HepG2 (cell line): ENCODE measurements around the gene CRADD.

Experiments used
- CBX5 ChIP-seq: sonication (generic); formaldehyde crosslinking; IDR thresholded peaks from 2 replicates; pipeline ENCODE4 v1.4.0; 2020; ENCODE audit warnings: missing genetic modification reagents, borderline replicate concordance
- KDM5A ChIP-seq: fragments of 200-600 bp; sonication (generic); IDR thresholded peaks from 2 replicates; pipeline ENCODE4 v1.7.0; 2018; ENCODE audit warnings: antibody characterized with exemption, mild to moderate bottlenecking, low read length, borderline replicate concordance
- SP2 ChIP-seq: sonication (generic); formaldehyde crosslinking; IDR thresholded peaks from 2 replicates; pipeline ENCODE4 v1.5.1; 2020; ENCODE audit warnings: mild to moderate bottlenecking, missing genetic modification reagents
- TCF7L2 ChIP-seq: IDR thresholded peaks from 2 replicates; pipeline ENCODE4 v1.6.1; 2011; ENCODE audit warnings: mild to moderate bottlenecking, low read depth, low read length, moderate library complexity
- YY1 ChIP-seq: IDR thresholded peaks from 2 replicates; pipeline ENCODE4 v1.6.1; 2011; ENCODE audit warnings: low read length, low read depth, moderate library complexity, mild to moderate bottlenecking; ENCODE audit not compliant: insufficient read depth, insufficient replicate concordance
- ZNF121 ChIP-seq: sonication (generic); formaldehyde crosslinking; IDR thresholded peaks from 2 replicates; pipeline ENCODE4 v1.5.0; 2020; ENCODE audit warnings: mild to moderate bottlenecking, missing genetic modification reagents
- ZNF225 ChIP-seq: sonication (generic); formaldehyde crosslinking; IDR thresholded peaks from 2 replicates; pipeline ENCODE4 v1.4.0; 2020; ENCODE audit warnings: mild to moderate bottlenecking, missing genetic modification reagents
- TF ChIP-seq, protein P1 (sequence below): sonication (generic); formaldehyde crosslinking; IDR thresholded peaks from 2 replicates; pipeline ENCODE4 v1.5.0; 2020; ENCODE audit warnings: mild to moderate bottlenecking, missing genetic modification reagents, moderate library complexity
- TF ChIP-seq, protein P2 (sequence below): sonication (generic); formaldehyde crosslinking; IDR thresholded peaks from 2 replicates; pipeline ENCODE4 v1.4.0; 2020; ENCODE audit warnings: mild to moderate bottlenecking, missing genetic modification reagents, borderline replicate concordance

- TF ChIP-seq ZNF225 (CRISPR knock-in tag) (no peak), CBX5 (CRISPR knock-in tag) (no peak), YY1 (no peak), SP2 (CRISPR knock-in tag) (no peak), KDM5A (no peak), TCF7L2 (no peak), ZNF121 (CRISPR knock-in tag) (no peak)
- TF ChIP-seq, protein P1, sequence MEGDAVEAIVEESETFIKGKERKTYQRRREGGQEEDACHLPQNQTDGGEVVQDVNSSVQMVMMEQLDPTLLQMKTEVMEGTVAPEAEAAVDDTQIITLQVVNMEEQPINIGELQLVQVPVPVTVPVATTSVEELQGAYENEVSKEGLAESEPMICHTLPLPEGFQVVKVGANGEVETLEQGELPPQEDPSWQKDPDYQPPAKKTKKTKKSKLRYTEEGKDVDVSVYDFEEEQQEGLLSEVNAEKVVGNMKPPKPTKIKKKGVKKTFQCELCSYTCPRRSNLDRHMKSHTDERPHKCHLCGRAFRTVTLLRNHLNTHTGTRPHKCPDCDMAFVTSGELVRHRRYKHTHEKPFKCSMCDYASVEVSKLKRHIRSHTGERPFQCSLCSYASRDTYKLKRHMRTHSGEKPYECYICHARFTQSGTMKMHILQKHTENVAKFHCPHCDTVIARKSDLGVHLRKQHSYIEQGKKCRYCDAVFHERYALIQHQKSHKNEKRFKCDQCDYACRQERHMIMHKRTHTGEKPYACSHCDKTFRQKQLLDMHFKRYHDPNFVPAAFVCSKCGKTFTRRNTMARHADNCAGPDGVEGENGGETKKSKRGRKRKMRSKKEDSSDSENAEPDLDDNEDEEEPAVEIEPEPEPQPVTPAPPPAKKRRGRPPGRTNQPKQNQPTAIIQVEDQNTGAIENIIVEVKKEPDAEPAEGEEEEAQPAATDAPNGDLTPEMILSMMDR (CRISPR knock-in tag) = no peak
- TF ChIP-seq, protein P2, sequence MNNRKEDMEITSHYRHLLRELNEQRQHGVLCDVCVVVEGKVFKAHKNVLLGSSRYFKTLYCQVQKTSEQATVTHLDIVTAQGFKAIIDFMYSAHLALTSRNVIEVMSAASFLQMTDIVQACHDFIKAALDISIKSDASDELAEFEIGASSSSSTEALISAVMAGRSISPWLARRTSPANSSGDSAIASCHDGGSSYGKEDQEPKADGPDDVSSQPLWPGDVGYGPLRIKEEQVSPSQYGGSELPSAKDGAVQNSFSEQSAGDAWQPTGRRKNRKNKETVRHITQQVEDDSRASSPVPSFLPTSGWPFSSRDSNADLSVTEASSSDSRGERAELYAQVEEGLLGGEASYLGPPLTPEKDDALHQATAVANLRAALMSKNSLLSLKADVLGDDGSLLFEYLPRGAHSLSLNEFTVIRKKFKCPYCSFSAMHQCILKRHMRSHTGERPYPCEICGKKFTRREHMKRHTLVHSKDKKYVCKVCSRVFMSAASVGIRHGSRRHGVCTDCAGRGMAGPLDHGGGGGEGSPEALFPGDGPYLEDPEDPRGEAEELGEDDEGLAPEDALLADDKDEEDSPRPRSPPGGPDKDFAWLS (CRISPR knock-in tag) = no peak
Measured at GRCh38 chr12:93938317-93938716, 261.1 kb downstream of the CRADD start.
